H9 (cell line): ENCODE results near the gene SH2D3C. TPM values are rescaled to one million over a fixed set of nuclear protein-coding genes. Genes with fewer than 3 reads are reported as not detected.
"Not testable (repeated sequence)": the region's sequence is repeated elsewhere in the genome, so short reads cannot be mapped to it uniquely, and the experiment has no call there.

Source experiments
- DNase-seq: peaks from one replicate; pipeline ENCODE4 v3.0.0-alpha.2; 2017
- H2AFZ ChIP-seq: one replicate; pipeline ENCODE4 v1.6.1; 2013; ENCODE audit warnings: mild to moderate bottlenecking, low read length, control low read depth, moderate library complexity
- H2AK5ac ChIP-seq: 2 replicates; pipeline ENCODE4 v1.6.1; 2013; ENCODE audit warnings: low read length, control low read depth, mixed read lengths; ENCODE audit not compliant: insufficient read length
- H2BK120ac ChIP-seq: one replicate; pipeline ENCODE4 v1.6.1; 2013; ENCODE audit warnings: low read depth, mild to moderate bottlenecking, low read length, control low read depth, inconsistent platforms; ENCODE audit not compliant: poor library complexity, severe bottlenecking
- H2BK12ac ChIP-seq: 2 replicates; pipeline ENCODE4 v1.6.1; 2013; ENCODE audit warnings: low read length, control low read depth, mixed read lengths, low read depth; ENCODE audit not compliant: insufficient read length
- H2BK15ac ChIP-seq: 2 replicates; pipeline ENCODE4 v1.6.1; 2013; ENCODE audit warnings: low read depth, low read length, control low read depth
- H2BK20ac ChIP-seq: one replicate; pipeline ENCODE4 v1.6.1; 2013; ENCODE audit warnings: low read depth, mild to moderate bottlenecking, low read length, control low read depth, inconsistent platforms; ENCODE audit not compliant: poor library complexity, severe bottlenecking
- H2BK5ac ChIP-seq: 2 replicates; pipeline ENCODE4 v1.6.1; 2013; ENCODE audit warnings: low read length, control low read depth, mixed read lengths; ENCODE audit not compliant: insufficient read length
- H3K14ac ChIP-seq: 2 replicates; pipeline ENCODE4 v1.6.1; 2013; ENCODE audit warnings: low read length, control low read depth; ENCODE audit not compliant: insufficient read depth
- H3K18ac ChIP-seq: 2 replicates; pipeline ENCODE4 v1.6.1; 2013; ENCODE audit warnings: low read depth, mild to moderate bottlenecking, mixed read lengths, low read length, control low read depth; ENCODE audit not compliant: insufficient read length
- H3K23ac ChIP-seq: 2 replicates; pipeline ENCODE4 v1.6.1; 2013; ENCODE audit warnings: low read length, control low read depth, mixed read lengths, low read depth; ENCODE audit not compliant: insufficient read length
- H3K23me2 ChIP-seq: 2 replicates; pipeline ENCODE4 v1.6.1; 2013; ENCODE audit warnings: low read depth, mild to moderate bottlenecking, mixed read lengths, low read length, control low read depth; ENCODE audit not compliant: insufficient read length, poor library complexity, severe bottlenecking
- H3K27ac ChIP-seq: 2 replicates; pipeline ENCODE4 v1.5.1; 2013; ENCODE audit warnings: low read length, control low read depth, mixed read lengths, low read depth; ENCODE audit not compliant: insufficient read length
- H3K27me3 ChIP-seq: 2 replicates; pipeline ENCODE4 v1.6.1; 2013; ENCODE audit warnings: low read length, control low read depth, inconsistent platforms; ENCODE audit not compliant: insufficient read depth
- H3K4ac ChIP-seq: 2 replicates; pipeline ENCODE4 v1.6.1; 2013; ENCODE audit warnings: low read depth, mild to moderate bottlenecking, control low read depth, inconsistent platforms, low read length, moderate library complexity
- H3K4me1 ChIP-seq: 2 replicates; pipeline ENCODE4 v1.6.1; 2013; ENCODE audit warnings: low read length, control low read depth, inconsistent platforms; ENCODE audit not compliant: insufficient read depth
- H3K4me2 ChIP-seq: 2 replicates; pipeline ENCODE4 v1.6.1; 2013; ENCODE audit warnings: low read length, control low read depth, mixed read lengths; ENCODE audit not compliant: insufficient read length, insufficient read depth
- H3K56ac ChIP-seq: 2 replicates; pipeline ENCODE4 v1.6.1; 2013; ENCODE audit warnings: low read depth, mild to moderate bottlenecking, mixed read lengths, low read length, control low read depth; ENCODE audit not compliant: insufficient read length
- H3K79me1 ChIP-seq: 2 replicates; pipeline ENCODE4 v1.6.1; 2013; ENCODE audit warnings: low read depth, mild to moderate bottlenecking, moderate library complexity, low read length, control low read depth, inconsistent platforms; ENCODE audit not compliant: insufficient read depth, poor library complexity, severe bottlenecking
- H3K79me2 ChIP-seq: 2 replicates; pipeline ENCODE4 v1.6.1; 2013; ENCODE audit warnings: low read length, control low read depth, inconsistent platforms; ENCODE audit not compliant: insufficient read depth
- H3K9ac ChIP-seq: 2 replicates; pipeline ENCODE4 v1.6.1; 2013; ENCODE audit warnings: low read length, control low read depth, mixed read lengths; ENCODE audit not compliant: insufficient read length; ENCODE audit errors: extremely low read depth
- H3K9me3 ChIP-seq: one replicate; pipeline ENCODE4 v1.6.1; 2013; ENCODE audit warnings: low read depth, low read length, inconsistent platforms; ENCODE audit not compliant: control insufficient read depth
- H3T11ph ChIP-seq: one replicate; pipeline ENCODE4 v1.6.1; 2013; ENCODE audit warnings: mild to moderate bottlenecking, low read length, control low read depth, inconsistent platforms
- H4K20me1 ChIP-seq: one replicate; pipeline ENCODE4 v1.6.1; 2013; ENCODE audit not compliant: control insufficient read depth, insufficient read length, insufficient read depth
- H4K5ac ChIP-seq: 2 replicates; pipeline ENCODE4 v1.6.1; 2013; ENCODE audit warnings: low read depth, mild to moderate bottlenecking, mixed read lengths, low read length, control low read depth; ENCODE audit not compliant: insufficient read length
- H4K8ac ChIP-seq: replicated peaks from 2 replicates; pipeline ENCODE4 v1.6.1; 2013; ENCODE audit warnings: low read length, control low read depth, mixed read lengths, low read depth; ENCODE audit not compliant: insufficient read length
- H4K91ac ChIP-seq: 2 replicates; pipeline ENCODE4 v1.6.1; 2013; ENCODE audit warnings: low read depth, mild to moderate bottlenecking, moderate library complexity, mixed read lengths, low read length, control low read depth; ENCODE audit not compliant: insufficient read length
- H3K27ac Mint-ChIP-seq, 3 experiments: 2 replicates in 2 of 3; 3 replicates in 1 of 3; pipeline ENCODE4 v1.8.0; 2020 to 2021; ENCODE audit warnings: mixed read lengths in 3 of 3, mild to moderate bottlenecking in 1 of 3, moderate library complexity in 1 of 3
- H3K27me3 Mint-ChIP-seq: 2 replicates; pipeline ENCODE4 v1.8.0; 2021; ENCODE audit warnings: low read depth, mild to moderate bottlenecking, moderate library complexity, mixed read lengths
- H3K36me3 Mint-ChIP-seq, 3 experiments: 2 replicates in 2 of 3; 3 replicates in 1 of 3; pipeline ENCODE4 v1.8.0; 2020 to 2021; ENCODE audit warnings: low read depth in 3 of 3, mixed read lengths in 3 of 3; ENCODE audit not compliant: insufficient read depth in 1 of 3
- H3K4me1 Mint-ChIP-seq, 2 experiments: 2 replicates each; pipeline ENCODE4 v1.8.0; 2020; ENCODE audit warnings: mixed read lengths in 2 of 2
- H3K4me3 Mint-ChIP-seq, 2 experiments: 2 replicates in 1 of 2; 3 replicates in 1 of 2; pipeline ENCODE4 v1.8.0; 2020 to 2021; ENCODE audit warnings: mild to moderate bottlenecking in 2 of 2, mixed read lengths in 2 of 2, moderate library complexity in 1 of 2
- H3K9me3 Mint-ChIP-seq, 2 experiments: 2 replicates in 1 of 2; 3 replicates in 1 of 2; pipeline ENCODE4 v1.8.0; 2020; ENCODE audit warnings: mild to moderate bottlenecking in 2 of 2, mixed read lengths in 2 of 2, moderate library complexity in 1 of 2
- WGBS: extraction: QIAGEN DNeasy Blood & Tissue Kit; methylation state at CpG from one replicate; pipeline ENCODE4 v1.1.7; 2013; ENCODE audit warnings: missing lambda C conversion rate, low lambda C conversion rate, mixed read lengths; ENCODE audit not compliant: insufficient read length; ENCODE audit errors: extremely low coverage; 5-methylcytosine and 5-hydroxymethylcytosine counted together
- total RNA-seq: library from RNA; stranded (reverse); gene quantifications from 2 replicates; pipeline ENCODE4 v1.2.1, GENCODE V29; 2021
- TF ChIP-seq, protein P1 (sequence below): fragments of 200-600 bp; sonication (generic); conservative IDR thresholded peaks from 3 replicates; pipeline ENCODE4 v1.8.0; 2021; ENCODE audit warnings: antibody characterized with exemption, mild to moderate bottlenecking

Gene SH2D3C
- total RNA-seq, 1 experiment from 2014 or later: 1.7 TPM

DNA sequence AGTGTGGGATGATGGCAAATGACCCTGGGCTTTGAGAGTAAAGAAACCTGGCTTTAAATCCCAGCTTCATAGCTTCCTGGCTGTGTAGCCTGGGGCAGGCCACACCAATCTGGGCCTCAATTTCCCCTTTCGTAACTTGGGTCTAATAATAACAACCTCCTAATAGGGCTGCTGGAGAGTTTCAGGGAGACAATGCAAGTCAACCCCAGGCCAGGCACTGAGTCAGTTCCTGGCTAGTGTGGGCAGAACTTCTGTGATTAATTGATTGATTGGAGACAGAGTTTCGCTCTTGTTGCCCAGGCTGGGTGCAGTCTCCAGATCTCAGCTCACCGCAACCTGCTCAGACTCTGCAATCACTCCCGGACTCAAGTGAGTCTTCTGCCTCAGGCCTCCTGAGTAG, 3.3 kb upstream of the SH2D3C start:
- Histone ChIP-seq H2BK15ac (no peak overlapping the region), H3T11ph (no peak overlapping the region), H3K56ac (no peak overlapping the region), H3K14ac (no peak overlapping the region), H3K4me1 (no peaks in the 10 kb centered on the region; the same call in 1 of the 2 replicates), H3K27me3 (no peaks in the 10 kb centered on the region; the same call in 1 of the 2 replicates), H4K8ac (no peak overlapping the region), H2BK20ac (no peak overlapping the region), H2BK12ac (no peak overlapping the region), H2AK5ac (no peak overlapping the region), H2BK5ac (no peak overlapping the region), H2AFZ (no peak overlapping the region), H3K23me2 (peaks cover 2% of the 10 kb centered on the region), H4K91ac (no peak overlapping the region), H4K20me1 (no peaks in the 10 kb centered on the region), H3K9ac (no peak overlapping the region), H2BK120ac (no peak overlapping the region), H3K18ac (no peak overlapping the region), H3K9me3 (no peaks in the 10 kb centered on the region), H4K5ac (no peak overlapping the region), H3K27ac (no peak overlapping the region), H3K4ac (no peak overlapping the region), H3K4me2 (no peak overlapping the region), H3K79me1 (no peaks in the 10 kb centered on the region), H3K23ac (no peak overlapping the region), H3K79me2 (no peaks in the 10 kb centered on the region)
- WGBS: no CpG with 5 or more reads among the region's 4 CpGs
- peaks cover 3 to 4% (median 4%) of the 10 kb centered on the region in 3 experiments; a peak in 5 of 7 replicates for H3K36me3 Mint-ChIP-seq
- H3K27ac Mint-ChIP-seq: no peak overlapping the region
- peaks cover 2 to 32% of the 10 kb centered on the region in 2 experiments; a peak in 3 of 4 replicates for H3K4me1 Mint-ChIP-seq
- H3K27me3 Mint-ChIP-seq: peaks cover 6% of the 10 kb centered on the region
- TF ChIP-seq, protein P1, sequence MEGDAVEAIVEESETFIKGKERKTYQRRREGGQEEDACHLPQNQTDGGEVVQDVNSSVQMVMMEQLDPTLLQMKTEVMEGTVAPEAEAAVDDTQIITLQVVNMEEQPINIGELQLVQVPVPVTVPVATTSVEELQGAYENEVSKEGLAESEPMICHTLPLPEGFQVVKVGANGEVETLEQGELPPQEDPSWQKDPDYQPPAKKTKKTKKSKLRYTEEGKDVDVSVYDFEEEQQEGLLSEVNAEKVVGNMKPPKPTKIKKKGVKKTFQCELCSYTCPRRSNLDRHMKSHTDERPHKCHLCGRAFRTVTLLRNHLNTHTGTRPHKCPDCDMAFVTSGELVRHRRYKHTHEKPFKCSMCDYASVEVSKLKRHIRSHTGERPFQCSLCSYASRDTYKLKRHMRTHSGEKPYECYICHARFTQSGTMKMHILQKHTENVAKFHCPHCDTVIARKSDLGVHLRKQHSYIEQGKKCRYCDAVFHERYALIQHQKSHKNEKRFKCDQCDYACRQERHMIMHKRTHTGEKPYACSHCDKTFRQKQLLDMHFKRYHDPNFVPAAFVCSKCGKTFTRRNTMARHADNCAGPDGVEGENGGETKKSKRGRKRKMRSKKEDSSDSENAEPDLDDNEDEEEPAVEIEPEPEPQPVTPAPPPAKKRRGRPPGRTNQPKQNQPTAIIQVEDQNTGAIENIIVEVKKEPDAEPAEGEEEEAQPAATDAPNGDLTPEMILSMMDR: no peak
- H3K4me3 Mint-ChIP-seq: no peak overlapping the region
- no peaks in the 10 kb centered on the region for H3K9me3 Mint-ChIP-seq
- no peak for DNase-seq

DNA sequence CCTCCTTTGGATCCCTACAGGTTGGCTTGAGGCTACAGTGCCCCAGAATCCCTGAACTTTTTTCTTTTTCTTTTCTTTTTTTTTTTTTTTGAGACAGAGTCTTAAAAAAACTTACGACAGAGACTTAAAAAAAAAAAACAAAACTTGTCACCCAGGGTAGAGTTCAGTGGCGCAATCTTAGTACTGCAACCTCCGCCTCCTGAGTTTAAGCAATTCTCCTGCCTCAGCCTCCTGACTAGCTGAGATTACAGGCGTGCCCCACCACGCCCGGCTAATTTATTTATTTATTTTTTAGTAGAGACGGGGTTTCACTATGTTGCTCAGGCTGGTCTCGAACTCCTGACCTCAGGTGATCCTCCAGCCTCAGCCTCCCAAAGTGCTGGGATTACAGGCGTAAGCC, 2.4 kb upstream of the SH2D3C start:
- no CpG with 5 or more reads among the region's 9 CpGs for WGBS
- H4K8ac ChIP-seq, H2BK5ac ChIP-seq, H2AFZ ChIP-seq, H3K14ac ChIP-seq, H3K56ac ChIP-seq, H2BK15ac ChIP-seq, H4K20me1 ChIP-seq, H3K27ac ChIP-seq, H4K5ac ChIP-seq, H3K9me3 Mint-ChIP-seq, H3K18ac ChIP-seq, H2AK5ac ChIP-seq, H3K27ac Mint-ChIP-seq, H3K4me2 ChIP-seq, H4K91ac ChIP-seq, H3K9ac ChIP-seq, H2BK12ac ChIP-seq, H3K4ac ChIP-seq, H3K27me3 Mint-ChIP-seq, DNase-seq, H3K23ac ChIP-seq, H3K4me3 Mint-ChIP-seq, H3K36me3 Mint-ChIP-seq, H3K23me2 ChIP-seq, H3K79me2 ChIP-seq, H3T11ph ChIP-seq, H3K27me3 ChIP-seq, H2BK120ac ChIP-seq, H3K9me3 ChIP-seq, H3K4me1 ChIP-seq, H2BK20ac ChIP-seq, H3K79me1 ChIP-seq: not testable (repeated sequence)
- peaks cover 9 to 38% of the 10 kb centered on the region in 2 experiments for H3K4me1 Mint-ChIP-seq
